Activated T-cell treated with anti-CD3 and anti-CD28 coated beads, Interleukin-2, amount 50 U/mL, for 1 hour (primary cell): Measurements from ENCODE around the gene FRMD3.

Experiments
- DNase-seq: peaks from one replicate; pipeline ENCODE4 v3.0.0-alpha.2; 2020

FRMD3 gene

GRCh38 chr9:83270116-83270515, 268.1 kb downstream of the FRMD3 start:
- no peak for DNase-seq

GRCh38 chr9:83267741-83268140, 270.5 kb downstream of the FRMD3 start:
- DNase-seq: no peak

DNA sequence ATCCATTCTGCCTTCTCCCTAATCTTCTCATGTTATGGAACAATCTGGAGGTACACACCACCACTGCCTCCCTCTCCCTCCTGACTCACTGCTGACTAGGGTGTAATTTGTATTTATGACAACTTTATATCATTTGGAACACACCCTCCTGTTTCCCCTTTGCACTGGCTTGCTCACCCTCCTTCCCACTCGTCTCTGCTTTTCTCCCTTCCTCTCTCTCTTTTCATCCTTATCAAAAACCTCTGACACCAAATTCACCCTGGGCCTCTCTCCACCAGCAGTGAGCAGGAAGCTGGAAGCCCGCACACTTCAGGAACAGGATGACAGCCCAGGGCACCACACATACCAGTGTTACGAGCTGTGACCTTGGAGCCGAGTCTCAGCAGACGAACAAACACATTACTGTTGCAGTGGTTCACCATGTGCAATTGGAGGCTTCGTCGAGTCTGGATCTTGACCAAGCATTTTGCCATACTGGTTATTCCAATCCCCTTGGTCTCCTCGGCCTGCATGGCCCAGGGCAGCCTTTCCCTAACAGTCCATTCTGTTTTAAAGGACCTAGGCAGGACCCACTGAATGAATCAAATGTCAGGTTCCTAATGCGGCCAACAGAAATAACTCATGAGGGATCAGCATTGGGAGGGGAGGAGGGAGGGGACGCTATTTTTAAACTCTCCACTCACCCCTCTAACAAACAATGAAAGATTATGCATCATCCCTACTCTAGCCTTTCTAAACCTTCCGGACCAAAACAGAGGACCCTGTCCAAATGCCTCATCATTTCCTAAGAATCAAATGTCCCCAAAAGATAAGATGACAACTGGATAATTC, 271.3 kb downstream of the FRMD3 start:
- DNase-seq: no peak

DNA sequence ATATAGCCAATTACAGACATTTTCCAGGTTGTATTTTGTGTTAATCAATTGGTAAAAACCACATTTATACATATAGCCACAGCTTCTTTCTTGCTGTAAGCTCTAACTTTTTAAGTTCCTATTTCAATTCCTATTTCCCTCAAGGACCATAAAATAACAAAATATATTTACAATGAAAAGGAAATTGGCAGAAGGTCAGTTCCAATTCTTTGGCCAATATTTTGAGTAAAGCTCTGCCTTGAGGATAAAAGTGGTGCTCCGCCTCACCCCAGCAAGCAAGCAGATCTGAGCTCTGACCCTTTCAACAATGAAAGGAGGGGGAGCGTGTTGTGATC, 271.9 kb downstream of the FRMD3 start:
- no peak for DNase-seq

GRCh38 chr9:83264315-83264714, 273.9 kb downstream of the FRMD3 start:
- no peak for DNase-seq

DNA sequence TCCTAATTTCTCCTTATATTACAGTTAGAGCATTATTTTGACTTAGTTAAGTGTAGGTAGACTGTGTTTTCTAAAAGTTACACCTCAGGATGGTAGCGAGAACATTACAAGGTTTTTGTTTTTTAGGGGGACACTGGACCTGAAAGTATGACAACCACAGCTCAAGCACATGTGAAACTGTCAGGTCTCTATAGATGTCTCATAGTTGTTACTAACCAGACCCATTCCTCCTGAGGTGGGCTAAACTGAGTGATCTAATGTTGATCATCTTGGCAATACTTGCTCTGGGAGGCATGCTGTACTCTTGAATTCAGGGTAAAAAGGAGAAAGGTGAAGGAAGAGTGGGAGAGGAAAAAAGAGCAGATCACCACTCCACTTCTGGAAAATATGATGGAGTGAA, 278.6 kb downstream of the FRMD3 start:
- DNase-seq: no peak

GRCh38 chr9:83257937-83258891, 280.0 kb downstream of the FRMD3 start:
- no peak for DNase-seq

DNA sequence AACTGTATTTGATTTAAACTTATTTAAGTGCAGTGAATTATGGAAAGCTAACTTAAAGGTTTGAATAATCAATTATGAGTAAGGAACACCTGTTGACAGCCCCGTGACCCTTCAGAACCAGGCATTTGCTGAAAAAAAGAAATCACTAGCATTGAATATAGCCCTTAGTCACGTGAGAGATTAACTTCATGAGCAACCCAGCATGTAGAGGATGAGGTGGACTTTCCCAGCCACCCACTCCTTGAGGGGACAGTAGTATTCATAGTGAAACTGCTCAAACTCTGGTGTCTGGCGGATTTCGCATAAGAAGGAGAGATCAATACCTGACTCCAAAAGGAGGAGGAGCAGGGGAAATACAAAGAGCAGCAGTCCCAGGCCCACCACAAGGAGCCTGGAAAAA, 290.5 kb downstream of the FRMD3 start:
- DNase-seq: no peak

GRCh38 chr9:83245979-83246659, 292.1 kb downstream of the FRMD3 start:
- DNase-seq: no peak

DNA sequence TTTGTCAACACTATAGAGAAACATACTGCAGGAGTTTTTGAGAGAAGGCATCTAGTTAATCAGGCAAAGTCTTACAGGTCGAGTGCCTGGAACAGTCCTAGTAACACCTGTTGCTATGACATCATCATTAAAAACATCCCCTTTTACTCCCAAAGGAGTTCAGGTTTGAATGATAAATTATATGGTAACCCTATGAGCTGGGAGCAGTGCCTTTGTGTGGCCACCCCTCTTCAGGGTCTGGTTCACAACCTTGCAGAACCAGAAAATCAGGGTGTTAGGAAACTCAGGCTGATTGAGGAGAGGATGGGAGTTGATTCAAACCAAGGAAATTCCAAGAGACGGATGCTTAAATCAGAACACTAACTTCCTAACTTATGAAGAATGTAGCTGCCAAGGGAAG, 296.1 kb downstream of the FRMD3 start:
- no peak for DNase-seq

DNA sequence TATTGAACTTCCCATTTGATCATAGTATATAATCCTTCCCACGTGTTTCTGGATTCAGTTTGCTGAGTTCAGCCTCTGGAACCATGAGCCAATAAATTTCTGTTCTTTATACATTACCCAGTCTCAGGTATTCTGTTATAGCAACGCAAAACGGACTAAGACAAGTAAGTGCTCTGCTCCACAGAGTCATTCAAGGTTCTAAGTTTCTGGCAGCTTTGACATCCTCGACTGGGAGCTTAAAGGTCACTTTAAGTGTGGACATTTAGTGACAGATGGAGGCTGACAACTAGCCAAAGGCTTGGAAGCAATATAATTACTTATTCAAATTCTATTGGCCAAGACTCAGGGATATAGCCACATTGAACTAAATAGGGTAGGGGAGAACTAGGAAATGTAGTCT, 297.5 kb downstream of the FRMD3 start:
- no peak for DNase-seq

DNA sequence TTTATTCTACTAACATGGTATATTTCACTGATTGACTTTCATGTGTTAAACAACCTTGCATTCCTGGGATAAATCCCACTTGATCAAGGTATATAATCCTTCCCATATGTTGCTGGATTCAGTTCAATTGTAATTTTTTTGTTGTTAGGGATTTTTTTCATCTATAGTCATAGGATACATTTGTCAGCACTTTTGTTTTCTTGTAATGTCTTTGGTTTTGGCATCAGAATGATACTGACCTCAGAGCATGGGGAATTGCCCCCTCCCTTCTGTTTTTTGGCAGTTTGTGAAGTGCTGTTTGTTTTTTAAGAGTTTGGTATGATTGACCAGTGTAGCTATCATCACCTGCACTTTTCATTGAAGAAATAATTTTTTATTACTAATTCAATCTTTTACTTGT, 298.5 kb downstream of the FRMD3 start:
- DNase-seq: no peak

- no peak for DNase-seq
These were observed 299.1 kb downstream of the FRMD3 start for GRCh38 chr9:83238871-83239640.

DNA sequence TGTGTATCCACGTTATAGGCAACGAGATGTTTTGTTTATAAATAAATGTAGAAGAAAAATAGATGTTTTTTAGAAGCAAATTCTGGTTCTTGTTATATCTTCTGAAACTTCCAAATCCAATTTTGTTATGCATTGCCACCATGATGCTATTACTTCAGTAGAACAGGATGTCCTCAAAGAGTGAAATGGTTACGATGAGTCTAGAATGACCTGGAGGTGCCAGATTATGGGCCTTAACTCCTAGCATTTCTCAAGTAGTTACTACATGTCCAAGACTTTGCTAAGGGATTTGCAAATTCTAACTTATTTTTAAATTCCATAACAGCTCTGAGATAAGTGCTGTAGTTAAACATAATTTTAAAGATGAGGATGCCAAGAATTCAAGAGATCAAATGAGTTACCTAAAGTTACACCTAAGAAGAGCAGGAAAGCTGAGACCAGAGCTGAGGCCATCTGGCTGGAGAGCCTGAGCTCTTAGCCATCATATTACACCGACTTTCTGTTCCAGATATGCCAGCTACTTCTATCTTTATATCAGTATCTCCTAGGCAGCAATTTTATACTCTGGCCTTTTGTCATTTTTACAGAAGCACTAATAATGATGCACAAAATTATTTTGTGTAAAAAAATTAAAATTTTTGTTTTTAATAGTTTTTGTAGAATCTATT, 302.0 kb downstream of the FRMD3 start:
- DNase-seq: no peak

DNA sequence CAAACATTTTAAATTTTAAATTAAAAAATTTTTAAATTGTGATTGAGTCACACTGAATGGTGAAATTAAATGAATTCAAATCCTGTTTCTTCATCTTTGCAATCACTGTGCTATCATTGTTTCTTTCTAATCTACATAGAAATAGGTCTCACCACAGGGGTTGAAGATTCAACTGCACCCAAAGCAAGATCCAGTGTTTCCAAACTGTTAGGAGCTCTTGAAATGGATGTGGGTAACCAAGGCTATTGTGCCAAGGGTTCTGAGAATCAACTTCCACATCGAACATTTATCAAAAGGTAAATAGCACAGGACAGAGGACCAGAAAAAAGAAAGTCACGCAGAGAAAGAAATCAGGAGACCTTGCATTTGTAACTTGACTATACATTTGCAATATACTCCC, 302.7 kb downstream of the FRMD3 start:
- no peak for DNase-seq

GRCh38 chr9:83234541-83234940, 303.7 kb downstream of the FRMD3 start:
- no peak for DNase-seq

DNA sequence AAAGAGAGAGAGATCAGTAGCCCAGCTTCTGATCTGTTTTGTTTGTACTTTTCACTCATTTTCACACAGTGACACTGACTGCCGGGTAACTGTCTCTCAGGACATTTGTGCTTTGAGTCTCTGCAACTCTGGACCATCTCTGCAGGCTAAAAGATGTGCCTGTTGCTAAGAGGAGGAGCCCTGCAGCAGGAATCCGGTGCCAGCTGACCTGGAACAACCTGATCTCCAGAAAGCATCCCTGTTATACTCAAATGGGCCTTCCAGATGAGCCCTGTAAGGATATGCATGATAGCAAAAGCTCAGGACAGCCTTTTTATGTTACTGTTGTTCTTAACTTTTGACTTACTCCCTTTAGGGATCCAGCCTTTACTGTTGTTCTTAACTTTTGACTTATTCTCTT, 304.6 kb downstream of the FRMD3 start:
- DNase-seq: no peak

DNA sequence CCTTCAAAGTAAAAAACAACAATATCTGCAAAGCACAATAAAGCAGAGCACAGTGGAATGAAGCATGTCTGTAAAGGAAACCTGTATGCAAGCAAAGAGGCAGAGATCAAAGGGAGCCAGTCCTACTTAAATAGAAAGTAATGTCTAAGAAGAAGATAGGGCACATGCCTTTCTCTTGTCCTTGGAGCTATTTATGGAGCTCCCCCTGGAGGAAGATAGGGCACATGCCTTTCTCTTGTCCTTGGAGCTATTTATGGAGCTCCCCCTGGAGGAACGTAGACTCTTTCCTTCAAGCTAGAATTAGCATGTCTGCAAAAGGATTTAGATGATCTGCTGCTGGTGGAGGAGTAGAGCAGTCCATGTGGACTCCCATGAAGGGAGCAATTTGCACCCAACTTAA, 307.2 kb downstream of the FRMD3 start:
- DNase-seq: no peak

- no peak for DNase-seq
These were observed 317.5 kb downstream of the FRMD3 start for GRCh38 chr9:83220730-83221129.

GRCh38 chr9:83219924-83220438, 318.2 kb downstream of the FRMD3 start:
- no peak for DNase-seq

GRCh38 chr9:83219154-83219923, 318.9 kb downstream of the FRMD3 start:
- no peak for DNase-seq
